Measurements from ENCODE around the gene KCNK6. TPM values are rescaled to one million over a fixed set of nuclear protein-coding genes. Genes with fewer than 3 reads are reported as not detected.

The KCNK6 gene
- total RNA-seq, 5 donors from 2014 or later (not counting 1 experiment from before 2014, with no cell fraction given) = 4.8 to 12.9 (median 12.6) TPM

DNA sequence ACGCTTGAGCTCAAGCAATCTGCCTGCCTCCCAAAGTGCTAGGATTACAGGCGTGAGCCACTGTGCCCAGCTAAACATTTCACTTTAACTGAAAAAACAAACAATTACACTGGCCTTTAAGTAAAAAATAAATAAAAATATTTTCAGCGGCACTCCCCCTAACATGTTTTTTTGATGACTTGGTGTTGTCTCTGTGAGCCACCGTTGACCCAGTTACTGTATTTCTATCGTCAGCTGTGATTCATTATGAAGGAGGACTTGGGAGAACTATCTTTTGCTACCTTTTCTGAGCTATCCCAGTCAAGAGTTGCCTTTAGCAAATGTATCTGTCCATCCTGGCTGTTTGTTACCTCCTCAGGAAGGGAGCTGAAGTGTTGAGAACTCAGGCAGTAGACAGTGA lies 34.1 kb upstream of the KCNK6 start:
- Mint-ChIP-seq H3K4me1 (peaks cover 11 to 13% (median 11%) of the 10 kb centered on the region in 3 donors), H3K9me3 (no peaks in the 10 kb centered on the region), H3K4me3 (no peak overlapping the region), H3K27ac (no peak overlapping the region), H3K36me3 (peaks cover 25% of the 10 kb centered on the region), H3K27me3 (no peaks in the 10 kb centered on the region)
- Histone ChIP-seq H3K9me3 (no peaks in the 10 kb centered on the region), H3K36me3 (ENCODE audit: control insufficient read depth in 2 of 2, extremely low read depth in 1 of 2, insufficient read depth in 1 of 2, low read length in 1 of 2) (peaks cover 6 to 11% of the 10 kb centered on the region in 2 donors), H3K27me3 (replicated peaks in 1 of 2; ENCODE audit: control insufficient read depth in 2 of 2, extremely low read depth in 1 of 2, insufficient read depth in 2 of 2, low read length in 1 of 2) (no peaks in the 10 kb centered on the region), H3K27ac (ENCODE audit: low read length) (no peak overlapping the region), H3K4me1 (ENCODE audit: control insufficient read depth in 1 of 2, extremely low read depth in 1 of 2, insufficient read depth in 2 of 2, low read length in 2 of 2) (peaks cover 2 to 6% of the 10 kb centered on the region in 2 experiments), H3K4me3 (ENCODE audit: control insufficient read depth in 1 of 2, extremely low read depth in 1 of 2, low read length in 1 of 2) (no peak overlapping the region)
- no peak for ATAC-seq (replicated peaks in 1 of 4)
- ChIA-PET CTCF (no interaction called here), POLR2A (no interaction called here)
- no CpG with 5 or more reads among the region's 5 CpGs for WGBS (ENCODE audit: insufficient coverage)
- no peak for DNase-seq

DNA sequence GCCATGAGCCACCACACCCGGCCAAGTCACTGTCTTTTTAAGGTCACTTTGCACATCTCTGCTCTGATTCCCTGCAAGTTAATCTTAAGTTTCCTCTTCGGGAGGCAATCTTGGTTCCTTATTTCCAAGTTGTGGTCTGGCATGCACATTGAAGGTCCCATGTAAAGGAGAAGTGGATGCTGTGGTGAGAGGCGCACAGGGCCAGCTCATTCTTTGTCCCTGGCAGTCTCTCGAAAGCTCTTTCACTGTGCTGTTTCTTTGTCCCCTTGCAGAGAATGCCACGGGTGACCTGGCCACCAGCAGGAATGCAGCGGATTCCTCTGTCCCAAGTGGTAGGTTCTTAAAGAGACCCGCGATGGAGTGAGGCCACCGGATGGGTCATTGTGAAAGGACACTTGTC lies 32.0 kb upstream of the KCNK6 start:
- ATAC-seq (replicated peaks in 1 of 4) = no peak

DNA sequence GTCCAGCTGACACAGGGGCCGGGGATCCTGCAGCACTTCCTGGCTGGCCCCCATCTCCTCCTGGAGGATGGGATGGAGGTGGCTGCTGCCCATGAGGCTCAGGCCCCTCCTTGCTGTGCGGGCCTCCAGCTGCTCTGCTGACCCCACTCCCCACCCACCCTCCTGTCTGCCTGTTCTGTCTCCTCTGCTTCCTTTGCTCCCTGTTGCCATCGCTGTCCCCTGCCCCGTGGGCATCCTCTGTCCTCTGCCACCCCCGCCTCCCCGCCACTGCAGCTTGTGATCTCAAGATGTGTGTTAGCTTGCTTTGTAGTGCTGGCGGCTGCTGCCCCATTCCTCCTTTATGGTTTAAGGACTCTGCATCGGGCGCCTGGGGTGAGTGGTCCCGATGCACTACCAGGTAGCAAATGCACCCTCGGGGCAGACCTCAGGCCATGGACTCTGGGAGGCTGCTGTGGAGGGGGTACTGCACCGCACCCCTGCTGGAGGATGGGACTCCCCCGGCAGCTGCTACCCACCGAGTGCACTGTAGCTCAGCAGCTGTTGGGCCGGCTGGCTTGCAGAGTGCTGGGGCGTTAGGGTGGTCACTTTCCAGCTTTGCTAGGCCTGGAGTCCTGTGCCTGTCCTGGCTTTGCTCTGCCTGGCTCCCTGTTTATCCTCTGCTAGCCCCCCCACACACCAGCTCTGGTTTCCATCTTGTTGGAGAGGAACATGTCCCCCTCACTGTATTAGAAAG lies 31.4 kb upstream of the KCNK6 start:
- Mint-ChIP-seq H3K9me3 (no peaks in the 10 kb centered on the region), H3K36me3 (peaks cover 44% of the 10 kb centered on the region), H3K27me3 (no peaks in the 10 kb centered on the region), H3K4me1 (no peaks in the 10 kb centered on the region), H3K27ac (no peak overlapping the region), H3K4me3 (no peak overlapping the region)
- Histone ChIP-seq H3K36me3 (ENCODE audit: control insufficient read depth in 2 of 2, extremely low read depth in 1 of 2, insufficient read depth in 1 of 2, low read length in 1 of 2) (peaks cover 11 to 18% of the 10 kb centered on the region in 2 donors), H3K27ac (ENCODE audit: low read length) (no peak overlapping the region), H3K4me1 (ENCODE audit: control insufficient read depth in 1 of 2, extremely low read depth in 1 of 2, insufficient read depth in 2 of 2, low read length in 2 of 2) (no peaks in the 10 kb centered on the region), H3K27me3 (replicated peaks in 1 of 2; ENCODE audit: control insufficient read depth in 2 of 2, extremely low read depth in 1 of 2, insufficient read depth in 2 of 2, low read length in 1 of 2) (no peaks in the 10 kb centered on the region), H3K4me3 (ENCODE audit: control insufficient read depth in 1 of 2, extremely low read depth in 1 of 2, low read length in 1 of 2) (no peak overlapping the region), H3K9me3 (no peaks in the 10 kb centered on the region)
- no peak for ATAC-seq (replicated peaks in 1 of 4)
- WGBS (ENCODE audit: insufficient coverage) = 95% methylated on average over 11 of the region's 16 CpGs
- CTCF ChIA-PET = no interaction called here
- DNase-seq = no peak
- POLR2A ChIA-PET = no interaction called here

More for the DNA sequence above, 32.0 kb upstream of the KCNK6 start:
- POLR2A ChIA-PET = no interaction called here
- H3K27ac ChIP-seq (ENCODE audit: low read length) = no peak overlapping the region
- peaks cover 11 to 15% of the 10 kb centered on the region in 2 donors for H3K36me3 ChIP-seq (ENCODE audit: control insufficient read depth in 2 of 2, extremely low read depth in 1 of 2, insufficient read depth in 1 of 2, low read length in 1 of 2)
- 80% methylated on average over 8 of the region's 9 CpGs for WGBS (ENCODE audit: insufficient coverage)
- CTCF ChIA-PET = no interaction called here
- Mint-ChIP-seq H3K4me3 (no peak overlapping the region), H3K27me3 (no peaks in the 10 kb centered on the region), H3K9me3 (no peaks in the 10 kb centered on the region), H3K27ac (no peak overlapping the region), H3K4me1 (peaks cover under 1% of the 10 kb centered on the region in 3 donors), H3K36me3 (peaks cover 41% of the 10 kb centered on the region)
- no peak overlapping the region for H3K4me3 ChIP-seq (ENCODE audit: control insufficient read depth in 1 of 2, extremely low read depth in 1 of 2, low read length in 1 of 2)
- peak in 1 of 35 experiments; percentile 20 for DNase-seq
- no peaks in the 10 kb centered on the region for H3K27me3 ChIP-seq (replicated peaks in 1 of 2; ENCODE audit: control insufficient read depth in 2 of 2, extremely low read depth in 1 of 2, insufficient read depth in 2 of 2, low read length in 1 of 2)
- H3K9me3 ChIP-seq = no peaks in the 10 kb centered on the region
- peaks cover 0 to 1% of the 10 kb centered on the region in 2 experiments for H3K4me1 ChIP-seq (ENCODE audit: control insufficient read depth in 1 of 2, extremely low read depth in 1 of 2, insufficient read depth in 2 of 2, low read length in 2 of 2)

DNA sequence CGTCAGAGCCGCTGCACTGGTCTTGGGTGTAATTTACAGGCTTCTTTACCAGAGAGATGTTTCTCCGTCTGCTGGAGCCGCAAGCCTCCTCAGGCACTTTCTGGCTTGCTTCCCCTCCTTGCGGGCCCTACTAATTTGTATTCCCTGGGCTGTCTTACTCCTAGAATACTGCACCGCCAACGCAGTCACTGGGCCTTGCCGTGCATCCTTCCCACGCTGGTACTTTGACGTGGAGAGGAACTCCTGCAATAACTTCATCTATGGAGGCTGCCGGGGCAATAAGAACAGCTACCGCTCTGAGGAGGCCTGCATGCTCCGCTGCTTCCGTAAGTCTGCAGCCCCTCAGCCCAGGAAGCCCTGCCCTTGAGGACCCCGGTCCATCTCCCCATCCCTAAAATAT lies 29.7 kb upstream of the KCNK6 start:
- Mint-ChIP-seq H3K27me3 (no peaks in the 10 kb centered on the region), H3K4me1 (no peaks in the 10 kb centered on the region), H3K36me3 (peaks cover 41% of the 10 kb centered on the region), H3K4me3 (no peak overlapping the region), H3K27ac (no peak overlapping the region), H3K9me3 (no peaks in the 10 kb centered on the region)
- Histone ChIP-seq H3K4me1 (ENCODE audit: control insufficient read depth in 1 of 2, extremely low read depth in 1 of 2, insufficient read depth in 2 of 2, low read length in 2 of 2) (no peaks in the 10 kb centered on the region), H3K27ac (ENCODE audit: low read length) (no peak overlapping the region), H3K36me3 (ENCODE audit: control insufficient read depth in 2 of 2, extremely low read depth in 1 of 2, insufficient read depth in 1 of 2, low read length in 1 of 2) (peaks cover 14 to 18% of the 10 kb centered on the region in 2 donors), H3K9me3 (no peaks in the 10 kb centered on the region), H3K4me3 (ENCODE audit: control insufficient read depth in 1 of 2, extremely low read depth in 1 of 2, low read length in 1 of 2) (no peak overlapping the region), H3K27me3 (replicated peaks in 1 of 2; ENCODE audit: control insufficient read depth in 2 of 2, extremely low read depth in 1 of 2, insufficient read depth in 2 of 2, low read length in 1 of 2) (no peaks in the 10 kb centered on the region)
- CTCF ChIA-PET = no interaction called here
- POLR2A ChIA-PET = no interaction called here
- ATAC-seq (replicated peaks in 1 of 4) (no peak), DNase-seq (no peak)
- WGBS (ENCODE audit: insufficient coverage) = 96% methylated on average over 12 of the region's 15 CpGs

DNA sequence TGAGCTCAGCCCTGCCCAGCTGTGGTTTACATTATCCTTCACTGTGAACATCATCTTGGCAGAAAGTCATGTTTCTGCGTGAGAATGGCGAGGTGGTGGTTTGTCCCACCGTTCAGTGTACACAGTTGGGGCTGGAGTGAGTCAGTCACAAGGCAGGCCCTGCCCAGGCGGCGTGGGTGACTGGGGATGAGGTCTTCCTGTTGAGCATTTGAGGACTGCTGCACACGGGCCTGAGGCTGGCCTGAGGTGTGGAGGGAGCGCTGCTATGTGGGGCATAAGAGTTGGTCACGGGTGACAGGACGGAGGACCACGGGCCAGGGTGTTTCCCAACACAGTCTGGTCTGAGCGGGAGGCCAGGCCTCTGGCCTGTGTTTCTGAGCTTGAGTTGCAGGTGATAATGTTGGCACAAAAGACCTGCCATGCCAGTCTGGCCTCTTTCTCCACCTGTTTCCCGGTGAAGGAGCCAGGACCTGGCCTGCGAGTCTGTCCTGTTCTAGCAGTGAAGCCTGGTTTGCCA lies 29.0 kb upstream of the KCNK6 start:
- Histone ChIP-seq H3K27me3 (replicated peaks in 1 of 2; ENCODE audit: control insufficient read depth in 2 of 2, extremely low read depth in 1 of 2, insufficient read depth in 2 of 2, low read length in 1 of 2) (no peaks in the 10 kb centered on the region), H3K4me1 (ENCODE audit: control insufficient read depth in 1 of 2, extremely low read depth in 1 of 2, insufficient read depth in 2 of 2, low read length in 2 of 2) (no peaks in the 10 kb centered on the region), H3K9me3 (no peaks in the 10 kb centered on the region), H3K27ac (ENCODE audit: low read length) (no peak overlapping the region), H3K4me3 (ENCODE audit: control insufficient read depth in 1 of 2, extremely low read depth in 1 of 2, low read length in 1 of 2) (no peak overlapping the region), H3K36me3 (ENCODE audit: control insufficient read depth in 2 of 2, extremely low read depth in 1 of 2, insufficient read depth in 1 of 2, low read length in 1 of 2) (peaks cover 14 to 18% of the 10 kb centered on the region in 2 donors)
- POLR2A ChIA-PET = no interaction called here
- peaks cover 36% of the 10 kb centered on the region for H3K36me3 Mint-ChIP-seq
- DNase-seq (no peak), ATAC-seq (replicated peaks in 1 of 4) (no peak)
- no peak overlapping the region for H3K27ac Mint-ChIP-seq
- WGBS (ENCODE audit: insufficient coverage) = 89% methylated on average over 13 of the region's 13 CpGs
- no peaks in the 10 kb centered on the region for H3K4me1 Mint-ChIP-seq
- CTCF ChIA-PET = no interaction called here
- H3K4me3 Mint-ChIP-seq = no peak overlapping the region
- H3K9me3 Mint-ChIP-seq = no peaks in the 10 kb centered on the region
- H3K27me3 Mint-ChIP-seq = no peaks in the 10 kb centered on the region

DNA sequence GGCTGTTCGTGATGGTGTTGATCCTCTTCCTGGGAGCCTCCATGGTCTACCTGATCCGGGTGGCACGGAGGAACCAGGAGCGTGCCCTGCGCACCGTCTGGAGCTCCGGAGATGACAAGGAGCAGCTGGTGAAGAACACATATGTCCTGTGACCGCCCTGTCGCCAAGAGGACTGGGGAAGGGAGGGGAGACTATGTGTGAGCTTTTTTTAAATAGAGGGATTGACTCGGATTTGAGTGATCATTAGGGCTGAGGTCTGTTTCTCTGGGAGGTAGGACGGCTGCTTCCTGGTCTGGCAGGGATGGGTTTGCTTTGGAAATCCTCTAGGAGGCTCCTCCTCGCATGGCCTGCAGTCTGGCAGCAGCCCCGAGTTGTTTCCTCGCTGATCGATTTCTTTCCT lies 27.8 kb upstream of the KCNK6 start:
- peaks cover 31% of the 10 kb centered on the region for H3K36me3 Mint-ChIP-seq
- H3K27ac Mint-ChIP-seq = no peak overlapping the region
- WGBS (ENCODE audit: insufficient coverage) = 94% methylated on average over 9 of the region's 15 CpGs
- ChIA-PET POLR2A (no interaction called here), CTCF (interaction anchor here in 1 of 2 donors (0.5 kb wide), 1 partner anchor 29 kb away, joined by 3 read pairs; no protein-coding TSS in a partner anchor)
- ATAC-seq (replicated peaks in 1 of 4) (no peak), DNase-seq (no peak)
- no peak overlapping the region for H3K4me3 ChIP-seq (ENCODE audit: control insufficient read depth in 1 of 2, extremely low read depth in 1 of 2, low read length in 1 of 2)
- no peak overlapping the region for H3K27ac ChIP-seq (ENCODE audit: low read length)
- no peaks in the 10 kb centered on the region for H3K27me3 ChIP-seq (replicated peaks in 1 of 2; ENCODE audit: control insufficient read depth in 2 of 2, extremely low read depth in 1 of 2, insufficient read depth in 2 of 2, low read length in 1 of 2)
- H3K9me3 Mint-ChIP-seq = no peaks in the 10 kb centered on the region
- no peaks in the 10 kb centered on the region for H3K27me3 Mint-ChIP-seq
- no peaks in the 10 kb centered on the region for H3K9me3 ChIP-seq
- no peaks in the 10 kb centered on the region for H3K4me1 ChIP-seq (ENCODE audit: control insufficient read depth in 1 of 2, extremely low read depth in 1 of 2, insufficient read depth in 2 of 2, low read length in 2 of 2)
- no peak overlapping the region for H3K4me3 Mint-ChIP-seq
- no peaks in the 10 kb centered on the region for H3K4me1 Mint-ChIP-seq
- H3K36me3 ChIP-seq (ENCODE audit: control insufficient read depth in 2 of 2, extremely low read depth in 1 of 2, insufficient read depth in 1 of 2, low read length in 1 of 2) = peaks cover 14 to 18% of the 10 kb centered on the region in 2 donors
